H1 (cell line): ENCODE results near the gene SCN10A. TPM values are rescaled to one million over a fixed set of nuclear protein-coding genes. Genes with fewer than 3 reads are reported as not detected.

ENCODE experiments used
- CTCF ChIA-PET: fragments of 300-600 bp; sonication (Branson Sonifier 250); formaldehyde crosslinking; loops from one replicate; lab custom pipeline; 2021; ENCODE audit not compliant: partially characterized antibody; lab: Charles Lee
- POLR2A ChIA-PET: fragments of 300-600 bp; sonication (Branson Sonifier 250); formaldehyde crosslinking; loops from one replicate; lab custom pipeline; 2021; ENCODE audit warnings: inconsistent platforms; ENCODE audit not compliant: partially characterized antibody; lab: Charles Lee
- DNase-seq, 2 experiments: peaks; one replicate each; pipeline versions ENCODE4 v3.0.0 to v3.0.0-alpha.2; 2010 to 2022; ENCODE audit warnings: low spot score in 2 of 2, low read depth in 1 of 2, mixed read lengths in 1 of 2
- FAIRE-seq: peaks from 2 replicates; lab custom pipeline; 2011; peaks lifted over from hg19 to GRCh38; lab: Jason Lieb, UNC
- H2AFZ ChIP-seq: 2 replicates; pipeline ENCODE4 v1.8.1; 2012; ENCODE audit warnings: low read length, inconsistent platforms
- H2AK5ac ChIP-seq: 2 replicates; pipeline ENCODE4 v1.6.1; 2013; ENCODE audit warnings: low read depth, low read length
- H2BK120ac ChIP-seq: replicated peaks from 2 replicates; pipeline ENCODE3; 2013; ENCODE audit warnings: low read depth, low read length, inconsistent platforms
- H2BK12ac ChIP-seq: 2 replicates; pipeline ENCODE4 v1.6.1; 2013; ENCODE audit warnings: low read depth, low read length
- H2BK15ac ChIP-seq: 2 replicates; pipeline ENCODE4 v1.6.1; 2013; ENCODE audit warnings: low read length
- H2BK20ac ChIP-seq: 2 replicates; pipeline ENCODE4 v1.6.1; 2013; ENCODE audit warnings: low read length
- H2BK5ac ChIP-seq: 2 replicates; pipeline ENCODE4 v1.6.1; 2013; ENCODE audit warnings: low read depth, low read length
- H3K14ac ChIP-seq: 2 replicates; pipeline ENCODE4 v1.6.1; 2013; ENCODE audit warnings: inconsistent platforms; ENCODE audit not compliant: insufficient read length
- H3K18ac ChIP-seq: 2 replicates; pipeline ENCODE4 v1.6.1; 2013; ENCODE audit warnings: low read length; ENCODE audit errors: extremely low read depth
- H3K23ac ChIP-seq: 2 replicates; pipeline ENCODE4 v1.6.1; 2013; ENCODE audit warnings: inconsistent platforms; ENCODE audit not compliant: insufficient read length
- H3K23me2 ChIP-seq: 2 replicates; pipeline ENCODE4 v1.6.1; 2013; ENCODE audit warnings: low read depth, low read length
- H3K27ac ChIP-seq: 2 replicates; pipeline ENCODE4 v1.6.1; 2011; ENCODE audit warnings: low read depth, low read length, inconsistent platforms
- H3K27me3 ChIP-seq, 4 experiments: replicated peaks in 1 of 4; 1 replicate in 1 of 4; 2 replicates in 3 of 4; pipeline versions ENCODE4 v1.6.1 to v1.8.1; 2011 to 2013; ENCODE audit warnings: low read length in 3 of 4, mild to moderate bottlenecking in 3 of 4, inconsistent platforms in 2 of 4, mixed read lengths in 2 of 4, moderate library complexity in 1 of 4; ENCODE audit not compliant: control insufficient read depth in 3 of 4, insufficient read depth in 3 of 4; ENCODE audit errors: extremely low read depth in 1 of 4
- H3K36me3 ChIP-seq, 4 experiments: 2 replicates each; pipeline versions ENCODE4 v1.6.1 to v1.8.1; 2011 to 2013; ENCODE audit warnings: mild to moderate bottlenecking in 4 of 4, low read length in 3 of 4, moderate library complexity in 2 of 4, control low read depth in 1 of 4, inconsistent platforms in 1 of 4; ENCODE audit not compliant: insufficient read depth in 4 of 4, control insufficient read depth in 2 of 4
- H3K4ac ChIP-seq: replicated peaks from 2 replicates; pipeline ENCODE3; 2013; ENCODE audit warnings: low read length, low read depth, mixed read lengths, inconsistent platforms; ENCODE audit not compliant: insufficient read length
- H3K4me1 ChIP-seq, 4 experiments: replicated peaks in 1 of 4; 1 replicate in 1 of 4; 2 replicates in 3 of 4; pipeline versions ENCODE4 v1.6.1 to v1.8.1; 2011 to 2013; ENCODE audit warnings: low read length in 3 of 4, inconsistent platforms in 2 of 4, mixed read lengths in 1 of 4; ENCODE audit not compliant: insufficient read depth in 4 of 4, control insufficient read depth in 3 of 4
- H3K4me2 ChIP-seq, 2 experiments: 2 replicates each; pipeline versions ENCODE4 v1.6.1 to v1.8.1; 2011 to 2013; ENCODE audit warnings: low read depth in 2 of 2, low read length in 2 of 2, control low read depth in 1 of 2, inconsistent platforms in 1 of 2, mild to moderate bottlenecking in 1 of 2; ENCODE audit not compliant: insufficient read depth in 1 of 2
- H3K4me3 ChIP-seq, 4 experiments: fragments of 200-600, 300-600 bp in 1 of 4; sonication (generic), shearing (Covaris generic), sonication (Bioruptor Twin) in 1 of 4; 2 replicates each; pipeline versions ENCODE4 v1.5.1 to v1.8.1; 2011 to 2016; ENCODE audit warnings: low read length in 4 of 4, low read depth in 3 of 4, control low read depth in 2 of 4, inconsistent platforms in 2 of 4, mild to moderate bottlenecking in 2 of 4, mixed read lengths in 1 of 4, moderate library complexity in 1 of 4; ENCODE audit not compliant: insufficient read depth in 2 of 4; ENCODE audit errors: extremely low read depth in 1 of 4
- H3K56ac ChIP-seq: replicated peaks from 2 replicates; pipeline ENCODE3; 2013; ENCODE audit warnings: low read depth, mild to moderate bottlenecking, mixed read lengths, low read length, inconsistent platforms; ENCODE audit not compliant: insufficient read length
- H3K79me1 ChIP-seq: 2 replicates; pipeline ENCODE4 v1.6.1; 2013; ENCODE audit warnings: low read depth, low read length, control low read depth
- H3K79me2 ChIP-seq, 2 experiments: 2 replicates each; pipeline versions ENCODE4 v1.6.1 to v1.8.1; 2012 to 2013; ENCODE audit warnings: low read length in 2 of 2, mild to moderate bottlenecking in 2 of 2, inconsistent platforms in 1 of 2; ENCODE audit not compliant: insufficient read depth in 2 of 2, control insufficient read depth in 1 of 2
- H3K9ac ChIP-seq, 4 experiments: replicated peaks in 1 of 4; 1 replicate in 1 of 4; 2 replicates in 3 of 4; pipeline versions ENCODE4 v1.6.1 to v1.8.1; 2011 to 2013; ENCODE audit warnings: low read depth in 3 of 4, low read length in 3 of 4, control low read depth in 2 of 4, mild to moderate bottlenecking in 2 of 4, moderate library complexity in 2 of 4, inconsistent platforms in 1 of 4; ENCODE audit errors: extremely low read depth in 1 of 4
- H3K9me3 ChIP-seq, 2 experiments: 2 replicates each; pipeline versions ENCODE4 v1.6.1 to v1.8.1; 2012 to 2013; ENCODE audit warnings: mild to moderate bottlenecking in 2 of 2, moderate library complexity in 2 of 2, control low read depth in 1 of 2, inconsistent platforms in 1 of 2, low read depth in 1 of 2, low read length in 1 of 2, mixed read lengths in 1 of 2; ENCODE audit not compliant: insufficient read depth in 2 of 2
- H4K20me1 ChIP-seq, 2 experiments: replicated peaks in 1 of 2; 2 replicates each; pipeline versions ENCODE3 to v1.8.1; 2011 to 2013; ENCODE audit warnings: inconsistent platforms in 2 of 2, low read length in 2 of 2, mild to moderate bottlenecking in 1 of 2; ENCODE audit not compliant: insufficient read depth in 2 of 2, control insufficient read depth in 1 of 2
- H4K5ac ChIP-seq: 2 replicates; pipeline ENCODE4 v1.6.1; 2013; ENCODE audit warnings: low read length, low read depth, mixed read lengths, inconsistent platforms; ENCODE audit not compliant: insufficient read length
- H4K8ac ChIP-seq: 2 replicates; pipeline ENCODE4 v1.8.0; 2013; ENCODE audit warnings: mild to moderate bottlenecking, moderate library complexity, low read length, inconsistent platforms; ENCODE audit not compliant: insufficient read depth; ENCODE audit errors: extremely low read depth
- H4K91ac ChIP-seq: replicated peaks from 2 replicates; pipeline ENCODE3; 2013; ENCODE audit warnings: low read length, mixed read lengths, inconsistent platforms; ENCODE audit not compliant: insufficient read length
- BCL11A ChIP-seq, 2 experiments: IDR thresholded peaks; one replicate each; pipeline ENCODE4 v1.6.1; 2011; ENCODE audit warnings: low read depth in 2 of 2, low read length in 2 of 2, mild to moderate bottlenecking in 2 of 2
- CBX8 ChIP-seq: fragments of 300-800, 300-1000 bp; sonication (generic); IDR thresholded peaks from 2 replicates; pipeline ENCODE4 v1.7.1; 2016; ENCODE audit warnings: low read depth, low read length, borderline replicate concordance
- CHD2 ChIP-seq: IDR thresholded peaks from 2 replicates; pipeline ENCODE4 v1.6.1; 2012; ENCODE audit warnings: low read length, improper control_type of control experiment
- CTBP2 ChIP-seq: IDR thresholded peaks from 2 replicates; pipeline ENCODE4 v1.7.0; 2011; ENCODE audit warnings: borderline replicate concordance, mild to moderate bottlenecking, moderate library complexity, mixed read lengths, low read length; ENCODE audit not compliant: insufficient read depth, insufficient read length
- FOSL1 ChIP-seq: IDR thresholded peaks from 2 replicates; pipeline ENCODE4 v1.6.1; 2011; ENCODE audit warnings: mild to moderate bottlenecking, low read depth, low read length, moderate library complexity; ENCODE audit not compliant: insufficient read depth
- GABPA ChIP-seq: IDR thresholded peaks from 2 replicates; pipeline ENCODE4 v1.6.1; 2011; ENCODE audit warnings: mild to moderate bottlenecking, low read length, moderate library complexity, borderline replicate concordance; ENCODE audit not compliant: insufficient read depth
- GTF2F1 ChIP-seq: IDR thresholded peaks from 2 replicates; pipeline ENCODE4 v1.6.1; 2012; ENCODE audit warnings: low read depth, low read length, improper control_type of control experiment, borderline replicate concordance
- HDAC2 ChIP-seq, 2 experiments: fragments of 300-600 bp in 1 of 2; sonication (generic) in 1 of 2; IDR thresholded peaks; 2 replicates each; pipeline ENCODE4 v1.6.1; 2011 to 2012; ENCODE audit warnings: low read depth in 2 of 2, low read length in 2 of 2, mild to moderate bottlenecking in 2 of 2, moderate library complexity in 2 of 2, borderline replicate concordance in 1 of 2, inconsistent platforms in 1 of 2
- KDM5A ChIP-seq: fragments of 200-600 bp; IDR thresholded peaks from 2 replicates; pipeline ENCODE4 v1.7.1; 2012; ENCODE audit warnings: mild to moderate bottlenecking, low read length, inconsistent platforms, mixed read lengths
- RNF2 ChIP-seq: fragments of 200-900, 300-1000 bp; sonication (generic); IDR thresholded peaks from 2 replicates; pipeline ENCODE4 v1.7.1; 2016; ENCODE audit warnings: borderline replicate concordance, low read depth, mild to moderate bottlenecking, antibody characterized with exemption, low read length; ENCODE audit not compliant: poor library complexity, severe bottlenecking; ENCODE audit errors: missing control alignments
- SP1 ChIP-seq: IDR thresholded peaks from 2 replicates; pipeline ENCODE4 v1.6.1; 2011; ENCODE audit warnings: low read depth, low read length
- SUZ12 ChIP-seq: fragments of 200-600 bp; sonication (generic); IDR thresholded peaks from 2 replicates; pipeline ENCODE4 v1.6.1; 2012; ENCODE audit warnings: mild to moderate bottlenecking, inconsistent platforms, low read length, moderate library complexity, mixed read lengths
- TAF1 ChIP-seq: IDR thresholded peaks from 2 replicates; pipeline ENCODE4 v1.6.1; 2011; ENCODE audit warnings: mild to moderate bottlenecking, low read depth, low read length
- WGBS, 2 experiments: shearing (Covaris generic) in 1 of 2; methylation state at CpG; one replicate each; pipeline versions ENCODE4 v1.1.6 to v1.1.7; 2013 to 2015; ENCODE audit warnings: low lambda C conversion rate in 2 of 2, mixed read lengths in 2 of 2, inconsistent platforms in 1 of 2, low coverage in 1 of 2, missing lambda C conversion rate in 1 of 2; ENCODE audit not compliant: insufficient replicate concordance in 2 of 2, insufficient coverage in 1 of 2, insufficient read length in 1 of 2; ENCODE audit errors: extremely low coverage in 1 of 2, missing lambda C conversion rate in 1 of 2; 5-methylcytosine and 5-hydroxymethylcytosine counted together
- polyA plus RNA-seq, 7 experiments: library from polyadenylated mRNA; depleted of rRNA in 3 of 7; stranded (reverse) in 5 of 7; unstranded in 2 of 7; fragments of >200 nt in 5 of 7; fragments of 200-250 nt in 2 of 7; gene quantifications; 1 replicate in 5 of 7; 2 replicates in 1 of 7; 4 replicates in 1 of 7; pipeline versions ENCODE4 v1.2.1 to v1.2.3, GENCODE V29; 2011 to 2013; ENCODE audit warnings: missing spikeins in 2 of 7, mixed read lengths in 2 of 7
- total RNA-seq: library from RNA; stranded (reverse); fragmentation: NEBNext Ultra II Directional; extraction: Animal tissue kit (Norgen Biotek cat#: 25700); gene quantifications from 2 replicates; pipeline ENCODE4 v1.2.1, GENCODE V29; 2021
- TF ChIP-seq, protein P1 (sequence below): IDR thresholded peaks from 2 replicates; pipeline ENCODE4 v1.6.1; 2012; ENCODE audit warnings: inconsistent platforms

Gene SCN10A
- total and polyA plus RNA-seq, 2 of the 8 experiments (the other 6 are each of a cell fraction or from before 2014, with no cell fraction given), result not detected

DNA sequence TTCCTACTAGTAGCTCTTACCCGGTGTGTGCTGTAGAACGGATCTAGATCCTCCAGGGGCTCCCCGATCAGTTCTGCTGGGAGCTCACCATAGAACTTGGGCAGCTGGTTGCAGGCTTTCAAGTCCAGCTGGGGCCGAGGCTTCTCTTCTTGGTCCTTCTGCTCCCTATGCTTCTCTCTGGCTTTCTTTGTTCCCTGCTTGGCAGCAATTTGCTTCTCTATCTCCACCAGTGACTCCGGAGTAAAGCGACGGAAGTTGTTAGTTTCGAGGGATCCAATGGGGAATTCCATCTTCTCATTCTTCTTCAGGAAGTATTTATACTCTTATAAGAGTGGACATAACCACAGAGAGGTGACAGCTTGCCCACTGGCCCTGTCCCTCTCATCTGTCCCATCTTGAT is 22.3 kb downstream of the SCN10A start:
- H4K5ac ChIP-seq, result no peak overlapping the region
- ChIA-PET CTCF (interaction anchor here (0.8 kb wide), 1 partner anchor 12 kb away, joined by 3 read pairs; no protein-coding TSS in a partner anchor), POLR2A (no interaction called here)
- no peak overlapping the region for H2BK15ac ChIP-seq
- no peak overlapping the region for H3K18ac ChIP-seq
- no peak overlapping the region for H3K4me2 ChIP-seq
- no peak overlapping the region for H2AFZ ChIP-seq
- no peak overlapping the region for H3K23ac ChIP-seq
- no peak overlapping the region for H3K27ac ChIP-seq
- no peak overlapping the region for H3K4me3 ChIP-seq
- no peak overlapping the region for H3K4ac ChIP-seq
- no peaks in the 10 kb centered on the region for H3K79me1 ChIP-seq
- H3K56ac ChIP-seq, result no peak overlapping the region
- DNase-seq (no peak), FAIRE-seq (no peak)
- H4K20me1 ChIP-seq, result no peaks in the 10 kb centered on the region
- no peak overlapping the region for H2BK5ac ChIP-seq
- H3K14ac ChIP-seq, result no peak overlapping the region
- H3K4me1 ChIP-seq, result no peaks in the 10 kb centered on the region
- no peak overlapping the region for H2BK12ac ChIP-seq
- no peak overlapping the region for H2BK20ac ChIP-seq
- no peak overlapping the region for H3K9ac ChIP-seq
- H3K36me3 ChIP-seq, result no peaks in the 10 kb centered on the region
- H4K8ac ChIP-seq, result no peak overlapping the region
- H2BK120ac ChIP-seq, result no peak overlapping the region
- TF ChIP-seq HDAC2 (IDR thresholded peaks at IDR 0.05; ENCODE audit: borderline replicate concordance in 1 of 2, low read depth in 2 of 2, low read length in 2 of 2) (no peak), CHD2 (no peak), TAF1 (no peak), FOSL1 (no peak), GABPA (no peak), BCL11A (IDR thresholded peaks at IDR 0.05; ENCODE audit: low read depth in 2 of 2, low read length in 2 of 2) (no peak), SUZ12 (no peak), KDM5A (no peak), SP1 (no peak), RNF2 (no peak), CBX8 (no peak), GTF2F1 (no peak), CTBP2 (no peak)
- TF ChIP-seq, protein P1, sequence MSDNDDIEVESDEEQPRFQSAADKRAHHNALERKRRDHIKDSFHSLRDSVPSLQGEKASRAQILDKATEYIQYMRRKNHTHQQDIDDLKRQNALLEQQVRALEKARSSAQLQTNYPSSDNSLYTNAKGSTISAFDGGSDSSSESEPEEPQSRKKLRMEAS, result no peak
- WGBS, 2 experiments, result 97% methylated on average over 8 of the region's 8 CpGs; no CpG with 5 or more reads in 1 of the 2 experiments
- H3K9me3 ChIP-seq, result no peaks in the 10 kb centered on the region
- no peak overlapping the region for H4K91ac ChIP-seq
- no peaks in the 10 kb centered on the region for H3K79me2 ChIP-seq
- H3K27me3 ChIP-seq, result peaks cover 0 to 1% (median 0%) of the 10 kb centered on the region in 4 experiments; a peak in 1 of 7 replicates
- no peaks in the 10 kb centered on the region for H3K23me2 ChIP-seq
- no peak overlapping the region for H2AK5ac ChIP-seq
